Endodermal cell (in vitro differentiated cells): ENCODE data around the gene KLHL17. TPM values are rescaled to one million over a fixed set of nuclear protein-coding genes. Genes with fewer than 3 reads are reported as not detected.

Source experiments
- DNase-seq: peaks from one replicate; pipeline ENCODE4 v3.0.0-alpha.2; 2017
- H3K27ac ChIP-seq: 2 replicates; pipeline ENCODE4 v1.5.1; 2013; ENCODE audit warnings: mild to moderate bottlenecking, low read depth, low read length, moderate library complexity
- H3K27me3 ChIP-seq: 2 replicates; pipeline ENCODE4 v1.6.1; 2013; ENCODE audit warnings: mild to moderate bottlenecking, low read length, moderate library complexity; ENCODE audit not compliant: insufficient read depth, control insufficient read depth, poor library complexity, severe bottlenecking
- H3K36me3 ChIP-seq: 2 replicates; pipeline ENCODE4 v1.7.0; 2013; ENCODE audit warnings: mild to moderate bottlenecking, low read length, moderate library complexity; ENCODE audit not compliant: control insufficient read depth, insufficient read depth
- H3K4me1 ChIP-seq: one replicate; pipeline ENCODE4 v1.7.0; 2013; ENCODE audit warnings: low read length; ENCODE audit not compliant: control insufficient read depth, insufficient read depth
- H3K4me3 ChIP-seq: 2 replicates; pipeline ENCODE4 v1.5.1; 2013; ENCODE audit warnings: mild to moderate bottlenecking, low read length, moderate library complexity
- H3K9ac ChIP-seq: 2 replicates; pipeline ENCODE4 v1.6.1; 2013; ENCODE audit warnings: mild to moderate bottlenecking, low read length, moderate library complexity; ENCODE audit not compliant: poor library complexity, severe bottlenecking; ENCODE audit errors: extremely low read depth
- H3K9me3 ChIP-seq: 2 replicates; pipeline ENCODE4 v1.6.1; 2013; ENCODE audit warnings: mild to moderate bottlenecking, low read length, moderate library complexity; ENCODE audit not compliant: control insufficient read depth
- H3K27ac Mint-ChIP-seq: 2 replicates; pipeline ENCODE4 v1.8.0; 2020; ENCODE audit warnings: mixed read lengths
- H3K27me3 Mint-ChIP-seq: 2 replicates; pipeline ENCODE4 v1.8.0; 2021; ENCODE audit warnings: mild to moderate bottlenecking, mixed read lengths; ENCODE audit not compliant: insufficient read depth
- H3K36me3 Mint-ChIP-seq: 2 replicates; pipeline ENCODE4 v1.8.0; 2020; ENCODE audit warnings: low read depth, mixed read lengths
- H3K4me1 Mint-ChIP-seq: 2 replicates; pipeline ENCODE4 v1.8.0; 2020; ENCODE audit warnings: mixed read lengths
- H3K4me3 Mint-ChIP-seq: 2 replicates; pipeline ENCODE4 v1.8.0; 2020; ENCODE audit warnings: mild to moderate bottlenecking, moderate library complexity, mixed read lengths
- H3K9me3 Mint-ChIP-seq: 2 replicates; pipeline ENCODE4 v1.8.0; 2020; ENCODE audit warnings: mild to moderate bottlenecking, mixed read lengths
- CTCF ChIP-seq: fragments of 200-600 bp; sonication (generic); conservative IDR thresholded peaks from 2 replicates; pipeline ENCODE4 v1.5.0; 2021; ENCODE audit warnings: antibody characterized with exemption, mild to moderate bottlenecking
- WGBS, 2 experiments: methylation state at CpG; one replicate each; pipeline versions ENCODE4 v1.1.5 to v1.1.7; 2013; ENCODE audit warnings: missing lambda C conversion rate in 2 of 2, mixed read lengths in 1 of 2; ENCODE audit not compliant: insufficient coverage in 1 of 2, insufficient read length in 1 of 2; 5-methylcytosine and 5-hydroxymethylcytosine counted together
- total RNA-seq, 2 donors: library from RNA; stranded (reverse); fragmentation: NEBNext Ultra II Directional in 1 of 2; extraction: Animal tissue kit (Norgen Biotek cat#: 25700) in 1 of 2; gene quantifications; 2 replicates in 1 of 2; 3 replicates in 1 of 2; pipeline ENCODE4 v1.2.1, GENCODE V29; 2021

Gene KLHL17
- total RNA-seq, 2 donors from 2014 or later: 49.2 to 58.2 TPM

- WGBS, 2 experiments: 95 to 98% methylated on average over 20 to 47 of the region's 47 CpGs
- no peak overlapping the region for H3K4me3 ChIP-seq
- no peaks in the 10 kb centered on the region for H3K36me3 ChIP-seq
- H3K27me3 ChIP-seq: peaks cover 40% of the 10 kb centered on the region
- H3K27ac Mint-ChIP-seq: no peak overlapping the region
- H3K9me3 Mint-ChIP-seq: no peaks in the 10 kb centered on the region
- no peaks in the 10 kb centered on the region for H3K4me1 ChIP-seq
- no peaks in the 10 kb centered on the region for H3K4me1 Mint-ChIP-seq
- no peak overlapping the region for H3K4me3 Mint-ChIP-seq
- peaks cover 31% of the 10 kb centered on the region for H3K27me3 Mint-ChIP-seq
- TF ChIP-seq CTCF: no peak
- peaks cover 8% of the 10 kb centered on the region for H3K36me3 Mint-ChIP-seq
- no peaks in the 10 kb centered on the region for H3K9me3 ChIP-seq
- no peak overlapping the region for H3K27ac ChIP-seq
- H3K9ac ChIP-seq: no peak overlapping the region
- no peak for DNase-seq
These were observed 3.6 kb downstream of the KLHL17 start for GRCh38 chr1:963746-964525.

GRCh38 chr1:964691-965525 is 4.5 kb downstream of the KLHL17 start:
- no peaks in the 10 kb centered on the region for H3K4me1 Mint-ChIP-seq
- H3K36me3 Mint-ChIP-seq: peaks cover 8% of the 10 kb centered on the region
- H3K9me3 ChIP-seq: no peaks in the 10 kb centered on the region
- H3K27ac Mint-ChIP-seq: no peak overlapping the region
- no peak for DNase-seq
- no peak overlapping the region for H3K27ac ChIP-seq
- no peak overlapping the region for H3K9ac ChIP-seq
- H3K36me3 ChIP-seq: no peaks in the 10 kb centered on the region
- peaks cover 43% of the 10 kb centered on the region for H3K27me3 ChIP-seq
- no peaks in the 10 kb centered on the region for H3K9me3 Mint-ChIP-seq
- 95 to 98% methylated on average over 16 to 38 of the region's 51 CpGs for WGBS, 2 experiments
- no peak for TF ChIP-seq CTCF
- no peak overlapping the region for H3K4me3 ChIP-seq
- H3K4me1 ChIP-seq: no peaks in the 10 kb centered on the region
- H3K4me3 Mint-ChIP-seq: no peak overlapping the region
- peaks cover 36% of the 10 kb centered on the region for H3K27me3 Mint-ChIP-seq

- no peak overlapping the region for H3K27ac Mint-ChIP-seq
- Histone ChIP-seq H3K9me3 (no peaks in the 10 kb centered on the region), H3K9ac (no peak overlapping the region), H3K27me3 (peaks cover 46% of the 10 kb centered on the region), H3K36me3 (no peaks in the 10 kb centered on the region), H3K27ac (no peak overlapping the region), H3K4me1 (no peaks in the 10 kb centered on the region), H3K4me3 (no peak overlapping the region)
- no peaks in the 10 kb centered on the region for H3K9me3 Mint-ChIP-seq
- DNase-seq: no peak
- no peaks in the 10 kb centered on the region for H3K4me1 Mint-ChIP-seq
- peaks cover 8% of the 10 kb centered on the region for H3K36me3 Mint-ChIP-seq
- WGBS, 2 experiments: 93 to 96% methylated on average over 18 to 26 of the region's 26 CpGs
- H3K4me3 Mint-ChIP-seq: no peak overlapping the region
- H3K27me3 Mint-ChIP-seq: peaks cover 31% of the 10 kb centered on the region
- TF ChIP-seq CTCF: no peak
These were observed 5.2 kb downstream of the KLHL17 start for GRCh38 chr1:965526-966134.
